ENCODE measurements around the gene PCDH9. TPM values are rescaled to one million over a fixed set of nuclear protein-coding genes. Genes with fewer than 3 reads are reported as not detected.

The PCDH9 gene
- total RNA-seq, 1 donor from 2014 or later, result 1.7 TPM

DNA sequence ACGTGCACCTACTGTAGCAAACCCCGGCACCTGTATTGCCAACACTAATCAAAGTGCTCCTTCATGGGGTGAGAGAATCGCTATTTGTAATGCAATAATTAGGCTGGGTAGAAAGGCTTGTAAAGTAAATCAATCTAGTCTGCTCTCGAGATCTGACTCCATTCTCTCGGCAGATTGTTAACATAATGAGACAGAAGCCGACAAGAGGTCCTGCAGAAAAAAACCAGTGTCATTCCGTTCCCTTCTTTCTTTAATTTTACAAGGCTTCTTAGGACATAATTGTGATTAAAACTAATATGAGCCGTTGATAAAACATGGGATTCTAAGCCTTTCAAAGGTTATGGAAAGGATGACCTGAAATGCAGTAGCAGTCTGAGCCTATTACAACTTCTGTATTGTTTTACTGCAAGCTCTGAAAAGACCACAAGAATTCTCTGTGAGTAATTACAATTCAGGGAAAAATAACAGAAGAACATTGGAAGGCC, 530.0 kb downstream of the PCDH9 start:
- Mint-ChIP-seq H3K4me3 (ENCODE audit: low read depth) (no peak overlapping the region), H3K27me3 (no peaks in the 10 kb centered on the region)

DNA sequence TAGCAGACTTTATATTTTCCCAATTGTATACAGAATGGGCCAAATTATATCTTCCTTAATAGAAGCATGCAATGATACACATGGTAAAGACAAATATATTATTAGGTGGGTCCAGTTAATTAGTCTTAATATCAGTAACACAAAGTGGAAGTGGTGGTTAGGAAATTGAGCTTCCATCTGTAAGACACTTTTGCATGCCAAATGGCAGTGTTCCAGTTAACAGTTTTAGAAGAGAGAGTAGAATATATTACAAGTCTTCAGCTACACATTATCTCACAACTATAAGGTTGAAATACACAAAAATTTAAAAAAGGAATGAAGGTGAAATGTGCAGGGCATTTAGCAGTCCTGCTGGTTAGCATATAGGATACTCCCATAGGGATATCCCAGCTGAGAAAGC, 536.5 kb downstream of the PCDH9 start:
- H3K4me1 Mint-ChIP-seq (ENCODE audit: low read depth), result no peaks in the 10 kb centered on the region
- no peaks in the 10 kb centered on the region for H3K9me3 Mint-ChIP-seq (ENCODE audit: low read depth)
- H3K27ac Mint-ChIP-seq, result no peak overlapping the region
- no peaks in the 10 kb centered on the region for H3K27me3 Mint-ChIP-seq
- DNase-seq (ENCODE audit: low spot score, unreplicated experiment), result no peak
- H3K4me3 Mint-ChIP-seq (ENCODE audit: low read depth), result no peak overlapping the region
- TF ChIP-seq, protein P1, sequence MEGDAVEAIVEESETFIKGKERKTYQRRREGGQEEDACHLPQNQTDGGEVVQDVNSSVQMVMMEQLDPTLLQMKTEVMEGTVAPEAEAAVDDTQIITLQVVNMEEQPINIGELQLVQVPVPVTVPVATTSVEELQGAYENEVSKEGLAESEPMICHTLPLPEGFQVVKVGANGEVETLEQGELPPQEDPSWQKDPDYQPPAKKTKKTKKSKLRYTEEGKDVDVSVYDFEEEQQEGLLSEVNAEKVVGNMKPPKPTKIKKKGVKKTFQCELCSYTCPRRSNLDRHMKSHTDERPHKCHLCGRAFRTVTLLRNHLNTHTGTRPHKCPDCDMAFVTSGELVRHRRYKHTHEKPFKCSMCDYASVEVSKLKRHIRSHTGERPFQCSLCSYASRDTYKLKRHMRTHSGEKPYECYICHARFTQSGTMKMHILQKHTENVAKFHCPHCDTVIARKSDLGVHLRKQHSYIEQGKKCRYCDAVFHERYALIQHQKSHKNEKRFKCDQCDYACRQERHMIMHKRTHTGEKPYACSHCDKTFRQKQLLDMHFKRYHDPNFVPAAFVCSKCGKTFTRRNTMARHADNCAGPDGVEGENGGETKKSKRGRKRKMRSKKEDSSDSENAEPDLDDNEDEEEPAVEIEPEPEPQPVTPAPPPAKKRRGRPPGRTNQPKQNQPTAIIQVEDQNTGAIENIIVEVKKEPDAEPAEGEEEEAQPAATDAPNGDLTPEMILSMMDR (IDR thresholded peaks at IDR 0.05; ENCODE audit: unreplicated experiment), result no peak
- H3K36me3 Mint-ChIP-seq (ENCODE audit: insufficient read depth), result no peaks in the 10 kb centered on the region

More for the DNA sequence above, 530.0 kb downstream of the PCDH9 start:
- Mint-ChIP-seq H3K27ac (no peak overlapping the region), H3K9me3 (ENCODE audit: low read depth) (no peaks in the 10 kb centered on the region), H3K36me3 (ENCODE audit: insufficient read depth) (no peaks in the 10 kb centered on the region), H3K4me1 (ENCODE audit: low read depth) (peaks cover 4% of the 10 kb centered on the region)
- TF ChIP-seq, protein P1 (IDR thresholded peaks at IDR 0.05; ENCODE audit: unreplicated experiment), result no peak
- DNase-seq (ENCODE audit: low spot score, unreplicated experiment), result no peak

DNA sequence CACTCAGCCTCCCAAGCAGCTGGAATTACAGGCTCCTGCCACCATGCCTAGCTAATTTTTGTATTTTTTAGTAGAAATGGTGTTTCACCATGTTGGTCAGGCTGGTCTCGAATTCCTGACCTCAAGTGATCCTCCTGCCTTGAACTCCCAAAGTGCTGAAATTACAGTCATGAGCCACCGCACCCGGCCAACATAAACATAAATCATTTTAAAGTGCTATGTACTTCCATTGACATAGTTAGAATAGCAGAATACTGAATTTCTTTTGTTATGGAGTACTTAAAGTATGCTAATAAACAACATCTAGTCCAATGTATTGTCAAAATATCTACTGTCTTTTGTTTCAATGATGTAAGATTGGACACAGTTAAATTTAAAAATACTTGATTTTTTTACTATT, 539.0 kb downstream of the PCDH9 start:
- peaks cover 2% of the 10 kb centered on the region for H3K9me3 Mint-ChIP-seq (ENCODE audit: low read depth)
- no peak for DNase-seq (ENCODE audit: low spot score, unreplicated experiment)
- H3K36me3 Mint-ChIP-seq (ENCODE audit: insufficient read depth), result no peaks in the 10 kb centered on the region
- no peak overlapping the region for H3K27ac Mint-ChIP-seq
- H3K27me3 Mint-ChIP-seq, result no peaks in the 10 kb centered on the region
- TF ChIP-seq, protein P1 (IDR thresholded peaks at IDR 0.05; ENCODE audit: unreplicated experiment), result no peak
- no peak overlapping the region for H3K4me3 Mint-ChIP-seq (ENCODE audit: low read depth)
- H3K4me1 Mint-ChIP-seq (ENCODE audit: low read depth), result no peaks in the 10 kb centered on the region

DNA sequence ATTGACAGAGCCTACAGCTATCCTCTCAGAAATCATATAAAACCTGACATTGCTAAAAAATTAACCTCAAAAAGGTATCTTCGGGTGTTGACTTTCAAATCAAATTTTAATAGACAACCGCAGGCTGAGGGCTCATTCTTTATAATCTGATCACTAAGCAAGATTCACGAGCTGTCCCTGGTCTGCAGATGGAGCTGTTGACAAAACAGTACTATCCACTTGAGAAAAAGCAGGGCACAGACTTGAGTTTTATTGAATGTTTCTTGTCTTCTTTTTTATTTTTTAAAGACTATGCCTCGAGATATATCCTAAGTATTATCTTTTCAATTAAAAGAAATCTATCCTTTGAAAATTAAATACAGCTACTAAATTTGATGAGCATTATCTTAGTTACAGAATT, 540.5 kb downstream of the PCDH9 start:
- H3K9me3 Mint-ChIP-seq (ENCODE audit: low read depth), result peaks cover 8% of the 10 kb centered on the region
- H3K36me3 Mint-ChIP-seq (ENCODE audit: insufficient read depth), result peaks cover 1% of the 10 kb centered on the region
- H3K27me3 Mint-ChIP-seq, result no peaks in the 10 kb centered on the region
- H3K27ac Mint-ChIP-seq, result no peak overlapping the region
- no peak for DNase-seq (ENCODE audit: low spot score, unreplicated experiment)
- no peak overlapping the region for H3K4me3 Mint-ChIP-seq (ENCODE audit: low read depth)
- TF ChIP-seq, protein P1 (IDR thresholded peaks at IDR 0.05; ENCODE audit: unreplicated experiment), result no peak
- no peaks in the 10 kb centered on the region for H3K4me1 Mint-ChIP-seq (ENCODE audit: low read depth)

DNA sequence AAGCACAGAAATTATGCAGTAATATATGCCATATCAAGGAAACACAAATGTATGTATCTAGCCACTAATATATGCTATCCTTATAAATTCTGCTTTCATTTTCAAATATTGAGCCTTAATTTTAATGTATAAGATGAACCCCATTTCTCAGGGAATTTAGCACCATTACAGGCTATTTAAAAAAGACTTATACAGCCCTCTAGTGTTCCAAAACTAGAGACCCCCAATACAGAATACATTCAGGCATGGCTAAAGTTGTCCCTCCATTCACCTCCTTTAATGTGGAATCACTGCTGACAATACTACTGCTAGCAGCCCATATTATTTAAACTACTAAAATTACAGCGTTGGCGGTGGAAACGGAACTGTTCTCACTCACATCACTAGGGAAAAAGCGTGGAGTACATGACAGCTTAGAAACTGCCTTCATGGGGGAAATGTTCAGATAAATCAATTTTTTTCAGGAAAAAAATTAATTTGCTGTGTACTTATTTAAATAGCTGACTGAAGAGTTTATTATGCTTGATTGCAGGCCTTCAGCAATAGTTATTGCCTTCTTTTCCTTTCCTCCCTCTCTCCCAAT, 541.0 kb downstream of the PCDH9 start:
- Mint-ChIP-seq H3K4me3 (ENCODE audit: low read depth) (no peak overlapping the region), H3K36me3 (ENCODE audit: insufficient read depth) (peaks cover 2% of the 10 kb centered on the region), H3K9me3 (ENCODE audit: low read depth) (peaks cover 10% of the 10 kb centered on the region), H3K4me1 (ENCODE audit: low read depth) (no peaks in the 10 kb centered on the region), H3K27ac (no peak overlapping the region), H3K27me3 (no peaks in the 10 kb centered on the region)
- TF ChIP-seq, protein P1 (IDR thresholded peaks at IDR 0.05; ENCODE audit: unreplicated experiment), result peak; percentile 29
- DNase-seq (ENCODE audit: low spot score, unreplicated experiment), result no peak
